ENCODE measurements around the gene GLYAT.

The GLYAT gene

GRCh38 chr11:58731819-58732218 lies at the start of gene GLYAT:
GLYAT (minus strand) TSS chr11:58731943; CDS start chr11:58724496, 7,447 bp downstream.
- no peak for DNase-seq

GRCh38 chr11:58781345-58781744 lies 49.6 kb upstream of the GLYAT start:
- DNase-seq, result no peak

GRCh38 chr11:58780578-58780977 lies 48.8 kb upstream of the GLYAT start:
- no peak for DNase-seq

GRCh38 chr11:58776891-58777710 lies 45.4 kb upstream of the GLYAT start:
- no peak for DNase-seq

- no peak for DNase-seq
These were observed 43.4 kb upstream of the GLYAT start for GRCh38 chr11:58775066-58775708.

- DNase-seq, result no peak
These were observed 42.4 kb upstream of the GLYAT start for GRCh38 chr11:58774164-58774593.

GRCh38 chr11:58773337-58773736 lies 41.6 kb upstream of the GLYAT start:
- no peak for DNase-seq

- no peak for DNase-seq
These were observed 40.9 kb upstream of the GLYAT start for GRCh38 chr11:58772329-58773285.

GRCh38 chr11:58771458-58771855 lies 39.7 kb upstream of the GLYAT start:
- no peak for DNase-seq

- DNase-seq, result no peak
These were observed 39.1 kb upstream of the GLYAT start for GRCh38 chr11:58770627-58771457.

- no peak for DNase-seq
These were observed 38.4 kb upstream of the GLYAT start for GRCh38 chr11:58770166-58770565.

GRCh38 chr11:58769308-58769707 lies 37.6 kb upstream of the GLYAT start:
- no peak for DNase-seq

GRCh38 chr11:58768137-58768536 lies 36.4 kb upstream of the GLYAT start:
- DNase-seq, result no peak

GRCh38 chr11:58765078-58765477 lies 33.3 kb upstream of the GLYAT start:
- DNase-seq, result no peak

GRCh38 chr11:58763120-58763490 lies 31.4 kb upstream of the GLYAT start:
- DNase-seq, result no peak

GRCh38 chr11:58762284-58763119 lies 30.8 kb upstream of the GLYAT start:
- DNase-seq, result no peak

GRCh38 chr11:58757439-58757838 lies 25.7 kb upstream of the GLYAT start:
- no peak for DNase-seq

- DNase-seq, result no peak
These were observed 14.1 kb upstream of the GLYAT start for GRCh38 chr11:58745705-58746364.

- DNase-seq, result no peak
These were observed 13.4 kb upstream of the GLYAT start for GRCh38 chr11:58744988-58745704.
